Ascending aorta (tissue), 2 donors: ENCODE data around the gene PNPLA6. TPM values are rescaled to one million over a fixed set of nuclear protein-coding genes. Genes with fewer than 3 reads are reported as not detected.

Source experiments
- DNase-seq, 2 donors: peaks; one replicate each; pipeline ENCODE4 v3.0.0-alpha.2; 2019; ENCODE audit warnings: low spot score in 2 of 2
- H3K27ac ChIP-seq, 2 donors: fragments of 200-600 bp; sonication (generic); one replicate each; pipeline ENCODE4 v1.5.1; 2016 to 2017; ENCODE audit warnings: mild to moderate bottlenecking in 1 of 2
- H3K27me3 ChIP-seq: fragments of 200-600 bp; sonication (generic); one replicate; pipeline ENCODE4 v1.5.1; 2017
- H3K36me3 ChIP-seq, 2 donors: fragments of 200-600 bp; sonication (generic); one replicate each; pipeline ENCODE4 v1.5.1; 2016
- H3K4me1 ChIP-seq, 2 donors: fragments of 200-600 bp; sonication (generic); one replicate each; pipeline ENCODE4 v1.5.1; 2016 to 2017; ENCODE audit warnings: mild to moderate bottlenecking in 1 of 2
- H3K4me3 ChIP-seq, 2 donors: fragments of 200-600 bp; sonication (generic); one replicate each; pipeline ENCODE4 v1.5.1; 2016 to 2017; ENCODE audit warnings: mild to moderate bottlenecking in 1 of 2
- H3K9me3 ChIP-seq, 2 donors: fragments of 200-600 bp; sonication (generic); one replicate each; pipeline ENCODE4 v1.5.1; 2016
- CTCF ChIP-seq, 3 experiments: fragments of 200-600 bp in 2 of 3; fragments of 450-650 bp in 1 of 3; sonication (generic) in 2 of 3; IDR thresholded peaks; one replicate each; pipeline ENCODE4 v1.5.1; 2016 to 2019; ENCODE audit warnings: antibody characterized with exemption in 3 of 3, mild to moderate bottlenecking in 1 of 3, moderate library complexity in 1 of 3
- intact Hi-C: fragments of 100-400 bp; cut with DNase I; formaldehyde crosslinking; loops from one replicate; pipeline ENCODE4 v1.15.1; 2023
- total RNA-seq: library from RNA; depleted of rRNA; stranded (reverse); fragments of >200 nt; gene quantifications from one replicate; pipeline ENCODE4 v1.1.0, GENCODE V29; 2016

Gene PNPLA6
- total RNA-seq: 190 TPM

DNA sequence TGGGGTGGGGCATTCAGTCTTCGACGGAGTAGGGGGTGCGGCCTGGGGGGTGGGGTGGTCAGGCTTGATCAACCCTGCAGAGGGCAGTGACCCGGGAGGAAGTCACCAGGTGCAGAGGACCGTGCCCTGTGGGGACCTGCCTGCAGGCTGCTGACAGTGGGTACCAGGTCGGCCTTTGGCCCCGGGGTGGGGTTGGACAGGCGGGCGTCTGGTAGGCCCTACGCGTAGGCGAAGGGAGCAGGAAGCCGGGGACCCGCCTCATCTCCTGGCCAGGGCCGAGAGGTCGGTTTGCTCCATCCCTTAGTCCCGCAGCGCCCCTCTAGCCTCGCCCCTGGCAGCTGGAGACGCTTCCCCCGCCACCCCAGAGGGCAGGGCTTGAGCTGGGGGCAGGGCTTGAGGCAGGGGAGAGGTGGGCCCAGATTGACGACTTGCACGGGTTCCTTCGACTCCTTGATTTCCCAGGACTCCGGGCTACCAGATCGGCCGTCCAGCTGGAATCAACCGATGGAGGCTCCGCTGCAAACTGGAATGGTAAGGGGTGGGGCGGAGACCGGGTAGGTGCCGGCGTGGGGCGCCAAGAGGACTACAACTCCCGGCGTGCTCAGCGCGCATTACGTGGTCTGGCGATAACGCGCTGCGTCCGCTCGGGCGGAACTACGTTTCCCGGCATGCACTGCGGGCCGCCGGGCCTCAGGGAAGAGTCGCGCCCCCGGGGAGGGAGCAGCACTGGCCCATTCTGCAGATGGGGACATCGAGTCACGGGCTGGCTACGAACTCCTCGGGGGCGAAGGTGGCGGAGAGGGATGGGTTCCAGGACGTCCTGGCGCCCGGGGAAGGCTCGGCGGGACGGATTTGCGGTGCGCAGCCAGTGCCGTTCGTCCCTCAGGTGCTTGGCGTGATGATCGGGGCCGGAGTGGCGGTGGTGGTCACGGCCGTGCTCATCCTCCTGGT, at the start of gene PNPLA6:
TSS of gene PNPLA6 (plus strand) at position 671 of the 951 bp plus-strand sequence. CDS start at position 743, 72 bp downstream.
- H3K9me3 ChIP-seq: no peaks in the 10 kb centered on the region
- no peaks in the 10 kb centered on the region for H3K27me3 ChIP-seq
- TF ChIP-seq CTCF (IDR thresholded peaks at IDR 0.05): no peak
- intact Hi-C loops: loop anchor here (1.0 to 5.0 kb wide), 3 partner anchors 13 to 92 kb away; partner anchors contain the start of genes MCOLN1, PET100 and XAB2
- peak within 1 kb of the TSS; percentile 92 to 93 for H3K27ac ChIP-seq
- H3K4me3 ChIP-seq: peak within 1 kb of the TSS; percentile 82 to 89
- peak; percentile 82 to 97 for DNase-seq
- peaks cover 32 to 36% of the 10 kb centered on the region in 2 donors for H3K36me3 ChIP-seq
- peaks cover 0 to 14% of the 10 kb centered on the region in 2 donors for H3K4me1 ChIP-seq

DNA sequence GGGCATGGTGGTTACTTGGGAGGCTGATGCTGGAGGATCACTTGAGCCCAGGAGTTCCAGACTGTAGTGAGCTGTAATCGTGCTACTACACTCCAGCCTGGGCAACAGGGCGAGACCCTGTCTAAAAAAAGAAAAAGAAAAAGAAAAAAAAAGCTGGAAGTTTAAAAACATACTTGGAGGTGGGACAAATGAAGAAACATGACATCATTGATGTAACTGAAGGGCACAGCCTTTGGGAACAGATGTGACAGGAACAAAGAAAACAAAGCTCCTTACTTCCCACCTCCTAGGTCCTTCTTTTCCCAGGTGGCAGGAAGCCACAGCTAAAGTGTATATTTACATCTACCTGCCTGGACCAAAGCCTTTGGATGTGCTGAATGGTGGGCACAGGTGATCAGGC, 48.6 kb upstream of the PNPLA6 start:
- H3K9me3 ChIP-seq: no peaks in the 10 kb centered on the region
- no peak for DNase-seq
- peaks cover 0 to 6% of the 10 kb centered on the region in 2 donors for H3K4me1 ChIP-seq
- no peak for TF ChIP-seq CTCF (IDR thresholded peaks at IDR 0.05)
- no peak overlapping the region for H3K4me3 ChIP-seq
- no peak overlapping the region for H3K27ac ChIP-seq
- intact Hi-C loops: loop anchor here (5.0 kb wide), 1 partner anchor 1115 kb away; the partner anchor contains the start of gene ALKBH7
- H3K36me3 ChIP-seq: no peaks in the 10 kb centered on the region
- H3K27me3 ChIP-seq: no peaks in the 10 kb centered on the region

- H3K27me3 ChIP-seq: no peaks in the 10 kb centered on the region
- no peak for TF ChIP-seq CTCF (IDR thresholded peaks at IDR 0.05)
- peaks cover 0 to 4% of the 10 kb centered on the region in 2 donors for H3K4me1 ChIP-seq
- peak; percentile 37 to 93 for DNase-seq
- intact Hi-C loops: loop anchor here (1.0 to 5.0 kb wide), 3 partner anchors 26 to 1117 kb away; partner anchors contain the start of gene ALKBH7
- H3K27ac ChIP-seq: peak within 1 kb of the TSS; percentile 70 to 84
- H3K9me3 ChIP-seq: no peaks in the 10 kb centered on the region
- peak within 1 kb of the TSS; percentile 73 to 84 for H3K4me3 ChIP-seq
- no peaks in the 10 kb centered on the region for H3K36me3 ChIP-seq
Observed at GRCh38 chr19:7488736-7489353, 46.7 kb upstream of the PNPLA6 start, which contains the start of gene PEX11G. PEX11G (minus strand) TSS chr19:7489035; CDS start chr19:7489010, 25 bp downstream.

GRCh38 chr19:7489609-7490044, 45.9 kb upstream of the PNPLA6 start:
- Histone ChIP-seq H3K9me3 (no peaks in the 10 kb centered on the region), H3K36me3 (no peaks in the 10 kb centered on the region), H3K27me3 (no peaks in the 10 kb centered on the region), H3K4me3 (peak overlapping the region in 1 of 2 donors; percentile 73), H3K27ac (peak overlapping the region in 1 of 2 donors; percentile 70), H3K4me1 (peaks cover 0 to 4% of the 10 kb centered on the region in 2 donors)
- DNase-seq: no peak
- TF ChIP-seq CTCF (IDR thresholded peaks at IDR 0.05): no peak
- intact Hi-C loops: loop anchor here (1.0 to 5.0 kb wide), 2 partner anchors 45 to 1117 kb away; partner anchors contain the start of gene ALKBH7

DNA sequence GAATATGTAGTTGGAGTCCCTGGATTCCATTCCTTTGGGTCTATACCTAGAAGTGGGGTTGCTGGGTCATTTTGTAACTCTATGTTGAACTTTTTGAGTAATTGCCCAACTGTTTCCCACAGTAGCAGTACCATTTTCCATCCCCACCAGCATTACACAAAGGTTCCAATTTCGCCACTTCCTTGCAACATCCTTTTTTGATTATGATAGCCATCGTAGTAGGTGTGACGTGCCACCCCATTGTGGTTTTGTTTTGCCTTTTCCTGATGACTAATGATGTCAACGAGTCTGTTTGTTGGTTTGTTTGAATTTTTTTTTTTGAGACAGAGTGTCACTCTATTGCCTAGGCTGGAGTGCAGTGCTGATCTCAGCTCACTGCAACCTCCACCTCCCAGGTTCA, 43.4 kb upstream of the PNPLA6 start:
- TF ChIP-seq CTCF (IDR thresholded peaks at IDR 0.05): no peak
- intact Hi-C loops: no loop called here
- no peak overlapping the region for H3K4me3 ChIP-seq
- H3K9me3 ChIP-seq: no peaks in the 10 kb centered on the region
- H3K27me3 ChIP-seq: no peaks in the 10 kb centered on the region
- H3K4me1 ChIP-seq: peaks cover 0 to 4% of the 10 kb centered on the region in 2 donors
- H3K27ac ChIP-seq: no peak overlapping the region
- H3K36me3 ChIP-seq: no peaks in the 10 kb centered on the region
- DNase-seq: no peak
